GM19397 (cell line): Measurements from ENCODE around the gene CYP2A6.
"Not testable (repeated sequence)": the region's sequence is repeated elsewhere in the genome, so short reads cannot be mapped to it uniquely, and the experiment has no call there.

Source experiments
- ATAC-seq: cut with Tn5 transposase; IDR thresholded peaks from one replicate; pipeline ENCODE4 v1.9.1; 2021; ENCODE audit warnings: mild to moderate bottlenecking, moderate library complexity; ENCODE audit not compliant: unreplicated experiment

CYP2A6 gene

GRCh38 chr19:40819479-40820234 is 30.6 kb downstream of the CYP2A6 start:
- ATAC-seq = not testable (repeated sequence)

GRCh38 chr19:40818480-40819399 is 31.5 kb downstream of the CYP2A6 start:
- peak; percentile 67 for ATAC-seq

GRCh38 chr19:40815223-40815622 is 35.0 kb downstream of the CYP2A6 start:
- no peak for ATAC-seq

GRCh38 chr19:40813182-40813581 is 37.1 kb downstream of the CYP2A6 start:
- no peak for ATAC-seq

GRCh38 chr19:40812571-40812970 is 37.7 kb downstream of the CYP2A6 start:
- ATAC-seq = not testable (repeated sequence)

- ATAC-seq = no peak
These were observed 38.5 kb downstream of the CYP2A6 start for GRCh38 chr19:40811478-40812341.

- peak; percentile 59 for ATAC-seq
These were observed 39.4 kb downstream of the CYP2A6 start for GRCh38 chr19:40810649-40811408.

GRCh38 chr19:40810160-40810559 is 40.1 kb downstream of the CYP2A6 start:
- ATAC-seq = no peak

- no peak for ATAC-seq
These were observed 40.7 kb downstream of the CYP2A6 start for GRCh38 chr19:40809358-40810086.

GRCh38 chr19:40808497-40808896 is 41.8 kb downstream of the CYP2A6 start:
- ATAC-seq = no peak

- ATAC-seq = no peak
These were observed 42.3 kb downstream of the CYP2A6 start for GRCh38 chr19:40808021-40808325.

- ATAC-seq = no peak
These were observed 42.9 kb downstream of the CYP2A6 start for GRCh38 chr19:40807147-40808020.

- ATAC-seq = peak; percentile 38
These were observed 43.7 kb downstream of the CYP2A6 start for GRCh38 chr19:40806423-40807146.

- no peak for ATAC-seq
These were observed 44.9 kb downstream of the CYP2A6 start for GRCh38 chr19:40805258-40805868.

- ATAC-seq = no peak
These were observed 45.4 kb downstream of the CYP2A6 start for GRCh38 chr19:40804783-40805242.

- ATAC-seq = no peak
These were observed 46.1 kb downstream of the CYP2A6 start for GRCh38 chr19:40803857-40804782.
